AG04449 (cell line): ENCODE measurements around the gene PAXIP1.

Experiments used
- CTCF ChIA-PET: fragments of 350-600 bp; formaldehyde crosslinking; extraction: SDS; loops from one replicate; lab custom pipeline; 2021; ENCODE audit warnings: antibody characterized with exemption; lab: Yijun Ruan, JAX
- POLR2A ChIA-PET: fragments of 400-600, 350-600 bp; formaldehyde crosslinking; extraction: SDS; loops from one replicate; lab custom pipeline; 2020; ENCODE audit warnings: antibody characterized with exemption, inconsistent platforms; lab: Yijun Ruan, JAX
- DNase-seq: peaks from one replicate; pipeline ENCODE4 v3.0.0-alpha.2; 2010; ENCODE audit warnings: low read depth, low spot score
- H3K4me3 ChIP-seq: 2 replicates; pipeline ENCODE4 v1.5.1; 2011; ENCODE audit warnings: low read depth, mild to moderate bottlenecking, control low read depth, low read length
- CTCF ChIP-seq: IDR thresholded peaks from one replicate; pipeline ENCODE4 v1.5.1; 2011; ENCODE audit warnings: mild to moderate bottlenecking, moderate library complexity, low read length, control low read depth, inconsistent platforms; ENCODE audit not compliant: insufficient read depth; ENCODE audit errors: missing control alignments

PAXIP1 gene

GRCh38 chr7:154918741-154919140, 84.2 kb downstream of the PAXIP1 start:
- no peak for DNase-seq
- TF ChIP-seq CTCF = no peak
- CTCF ChIA-PET = no interaction called here

DNA sequence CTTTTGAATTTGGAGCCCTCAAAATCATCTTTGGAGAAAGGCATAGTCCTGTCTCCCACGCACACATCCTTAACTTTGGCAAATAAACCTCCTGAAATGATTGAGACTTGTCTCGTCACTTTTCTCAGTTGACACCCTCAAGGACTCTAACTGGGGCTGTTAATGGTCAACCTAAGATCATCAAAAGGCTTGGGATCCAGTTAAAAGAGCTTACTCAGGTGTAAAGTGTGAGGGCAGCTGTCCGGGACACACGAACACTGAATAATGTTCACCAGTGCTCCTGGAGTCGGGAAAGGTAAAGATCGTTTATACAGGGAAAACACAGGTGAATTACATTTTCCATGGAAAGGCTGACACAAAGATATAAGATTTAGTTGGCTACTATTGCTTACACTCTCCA, 84.7 kb downstream of the PAXIP1 start:
- POLR2A ChIA-PET = no interaction called here
- DNase-seq = no peak
- TF ChIP-seq CTCF = no peak
- CTCF ChIA-PET = interaction anchor here (0.8 to 8.5 kb wide), 2 partner anchors 9 to 427 kb away, joined by 3 to 73 read pairs; no protein-coding TSS in a partner anchor
- no peak overlapping the region for H3K4me3 ChIP-seq

More at GRCh38 chr7:154918741-154919140, 84.2 kb downstream of the PAXIP1 start:
- POLR2A ChIA-PET = no interaction called here
- H3K4me3 ChIP-seq = no peak overlapping the region

GRCh38 chr7:154917808-154918160, 85.1 kb downstream of the PAXIP1 start:
- TF ChIP-seq CTCF = no peak
- no peak overlapping the region for H3K4me3 ChIP-seq
- ChIA-PET CTCF (interaction anchor here (0.8 to 8.5 kb wide), 3 partner anchors 10 to 850 kb away, joined by 3 to 73 read pairs (median 3); no protein-coding TSS in a partner anchor), POLR2A (no interaction called here)
- no peak for DNase-seq

DNA sequence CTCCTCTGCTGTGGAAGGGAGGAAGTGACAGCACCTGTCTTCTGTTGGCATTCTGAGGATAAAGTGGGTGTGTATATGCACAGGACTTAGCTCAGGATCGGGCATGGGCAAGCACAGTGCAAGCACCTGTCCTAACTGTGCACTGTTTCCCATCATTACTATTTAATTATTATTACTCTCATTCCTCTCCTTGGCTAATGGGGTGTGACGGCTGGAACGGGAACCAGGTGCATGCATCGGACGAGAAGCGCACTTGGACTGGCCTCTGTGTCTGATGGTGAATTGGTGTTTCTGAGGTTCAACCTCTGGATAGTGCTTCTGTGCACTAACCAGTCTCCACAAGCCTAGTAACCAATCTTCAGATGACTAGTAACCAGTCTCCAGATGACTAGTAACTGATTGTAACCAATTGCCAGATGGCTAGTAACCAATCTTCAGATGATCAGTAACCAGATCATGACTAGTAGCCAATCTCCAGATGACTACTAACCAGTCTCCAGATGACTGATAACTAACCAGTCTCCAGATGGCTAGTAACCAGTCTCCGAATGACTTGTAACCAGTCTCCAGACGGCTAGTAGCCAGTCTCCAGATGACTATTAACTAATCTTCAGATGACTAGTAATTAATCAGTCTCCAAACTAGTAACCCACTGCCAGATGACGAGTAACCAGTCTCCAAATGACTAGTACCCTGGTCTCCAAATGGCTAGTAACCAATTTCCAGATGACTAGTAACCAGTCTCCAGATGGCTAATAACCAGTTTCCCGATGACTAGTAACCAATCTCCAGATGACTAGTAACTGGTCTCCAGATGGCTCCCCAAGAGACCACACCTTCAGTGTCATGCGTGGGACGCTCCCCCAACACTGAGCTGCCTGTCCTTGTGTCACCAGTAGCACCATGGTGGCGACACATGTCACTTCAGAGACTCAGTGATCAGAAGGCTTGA, 85.8 kb downstream of the PAXIP1 start:
- CTCF ChIA-PET = interaction anchor here (0.8 to 8.5 kb wide), 3 partner anchors 10 to 851 kb away, joined by 3 to 73 read pairs (median 3); no protein-coding TSS in a partner anchor
- no peak overlapping the region for H3K4me3 ChIP-seq

GRCh38 chr7:154916381-154916780, 86.5 kb downstream of the PAXIP1 start:
- H3K4me3 ChIP-seq = no peak overlapping the region
- no peak for TF ChIP-seq CTCF
- ChIA-PET POLR2A (no interaction called here), CTCF (interaction anchor here (1.6 to 8.5 kb wide), 2 partner anchors 11 to 852 kb away, joined by 3 to 73 read pairs; no protein-coding TSS in a partner anchor)
- DNase-seq = no peak

More for the DNA sequence above, 85.8 kb downstream of the PAXIP1 start:
- no peak for DNase-seq
- POLR2A ChIA-PET = no interaction called here
- TF ChIP-seq CTCF = no peak

GRCh38 chr7:154915600-154915999, 87.3 kb downstream of the PAXIP1 start:
- no peak overlapping the region for H3K4me3 ChIP-seq
- DNase-seq = no peak
- ChIA-PET CTCF (interaction anchor here (0.8 to 8.5 kb wide), 3 partner anchors 9 to 429 kb away, joined by 4 to 73 read pairs (median 22); no protein-coding TSS in a partner anchor), POLR2A (no interaction called here)
- TF ChIP-seq CTCF = no peak
